HG02852 (cell line): Measurements from ENCODE around the gene TAS2R10.
"Not testable (repeated sequence)": the region's sequence is repeated elsewhere in the genome, so short reads cannot be mapped to it uniquely, and the experiment has no call there.

Experiments
- ATAC-seq: cut with Tn5 transposase; IDR thresholded peaks from one replicate; pipeline ENCODE4 v1.9.1; 2021; ENCODE audit warnings: mild to moderate bottlenecking, moderate library complexity; ENCODE audit not compliant: unreplicated experiment

The TAS2R10 gene, protein sequence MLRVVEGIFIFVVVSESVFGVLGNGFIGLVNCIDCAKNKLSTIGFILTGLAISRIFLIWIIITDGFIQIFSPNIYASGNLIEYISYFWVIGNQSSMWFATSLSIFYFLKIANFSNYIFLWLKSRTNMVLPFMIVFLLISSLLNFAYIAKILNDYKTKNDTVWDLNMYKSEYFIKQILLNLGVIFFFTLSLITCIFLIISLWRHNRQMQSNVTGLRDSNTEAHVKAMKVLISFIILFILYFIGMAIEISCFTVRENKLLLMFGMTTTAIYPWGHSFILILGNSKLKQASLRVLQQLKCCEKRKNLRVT

GRCh38 chr12:10826258-10826657 lies at the start of gene TAS2R10:
TSS of gene TAS2R10 (minus strand) at chr12:10826358. CDS start at chr12:10826269, 89 bp downstream.
- ATAC-seq = no peak

GRCh38 chr12:10873378-10873777 lies 47.2 kb upstream of the TAS2R10 start:
- ATAC-seq = no peak

GRCh38 chr12:10867381-10867780 lies 41.2 kb upstream of the TAS2R10 start:
- no peak for ATAC-seq

DNA sequence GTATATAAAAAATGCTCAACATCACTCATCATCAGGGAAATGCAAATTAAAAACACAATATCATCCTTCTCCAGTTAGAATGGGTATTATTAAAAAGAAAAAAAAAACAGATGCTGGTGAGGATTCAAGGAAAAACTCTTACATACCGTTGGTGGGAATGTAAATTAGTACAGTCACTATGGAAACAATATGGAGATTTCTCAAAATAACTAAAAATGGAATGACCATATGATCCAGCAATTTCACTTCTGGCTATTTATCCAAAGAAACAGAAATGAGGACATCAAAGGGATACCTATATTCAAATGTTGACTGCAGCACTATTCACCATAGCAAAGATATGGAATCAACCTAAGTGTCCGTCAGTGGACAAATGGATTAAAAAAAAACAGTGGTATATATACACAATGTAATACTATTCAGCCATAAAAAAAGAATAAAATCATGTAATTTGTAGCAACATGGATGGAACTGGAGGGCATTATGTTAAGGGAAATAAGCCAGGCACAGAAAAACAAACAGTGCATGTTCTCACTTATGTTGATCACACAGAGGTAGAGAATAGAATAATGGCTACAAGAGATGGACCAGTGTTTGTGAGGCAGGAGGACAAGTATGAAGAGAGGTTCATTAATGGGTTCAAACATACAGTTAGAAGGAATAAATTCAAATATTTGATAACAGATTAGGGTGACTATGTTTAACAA lies 37.5 kb upstream of the TAS2R10 start:
- no peak for ATAC-seq

GRCh38 chr12:10861366-10861765 lies 35.2 kb upstream of the TAS2R10 start:
- no peak for ATAC-seq

DNA sequence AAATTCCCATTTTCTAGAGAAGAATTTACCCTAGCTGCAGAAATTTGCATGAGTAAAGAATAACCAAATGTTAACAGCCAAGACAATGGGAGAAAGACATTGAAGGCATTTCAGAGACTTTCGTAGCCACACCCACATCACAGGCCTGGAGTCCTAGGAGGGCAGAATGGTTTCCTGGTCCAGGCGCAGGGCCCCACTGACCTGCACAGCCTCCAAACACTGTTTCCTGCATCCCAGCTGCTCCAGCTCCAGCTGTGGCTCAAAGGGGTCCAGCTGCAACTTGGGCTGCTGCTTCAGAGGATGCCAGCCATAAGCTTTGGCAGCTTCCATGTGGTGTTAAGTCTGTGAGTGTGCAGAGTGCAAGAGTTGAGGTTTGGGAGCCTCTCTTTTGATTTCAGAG lies 29.6 kb upstream of the TAS2R10 start:
- ATAC-seq = no peak

DNA sequence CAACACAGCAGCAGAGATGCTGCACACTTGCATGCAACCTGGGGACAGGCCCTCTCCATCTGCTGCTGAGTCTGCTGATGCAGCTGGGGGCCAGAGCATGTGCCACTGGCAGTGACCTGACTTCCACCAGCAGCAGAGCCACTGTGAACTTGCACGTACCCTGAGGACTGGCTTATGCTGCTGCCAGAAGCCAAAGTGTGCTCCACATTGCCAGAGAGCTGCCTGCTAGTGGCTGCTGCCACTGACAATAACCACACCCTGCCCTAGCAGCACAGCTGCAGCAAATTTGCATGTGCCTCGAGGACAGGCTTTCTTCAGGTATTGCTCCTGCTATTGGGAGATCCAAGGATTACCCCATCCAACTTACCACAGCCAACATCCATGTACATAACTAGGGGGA lies 27.6 kb upstream of the TAS2R10 start:
- no peak for ATAC-seq

- ATAC-seq = no peak
These were observed 25.2 kb upstream of the TAS2R10 start for GRCh38 chr12:10851243-10851858.

DNA sequence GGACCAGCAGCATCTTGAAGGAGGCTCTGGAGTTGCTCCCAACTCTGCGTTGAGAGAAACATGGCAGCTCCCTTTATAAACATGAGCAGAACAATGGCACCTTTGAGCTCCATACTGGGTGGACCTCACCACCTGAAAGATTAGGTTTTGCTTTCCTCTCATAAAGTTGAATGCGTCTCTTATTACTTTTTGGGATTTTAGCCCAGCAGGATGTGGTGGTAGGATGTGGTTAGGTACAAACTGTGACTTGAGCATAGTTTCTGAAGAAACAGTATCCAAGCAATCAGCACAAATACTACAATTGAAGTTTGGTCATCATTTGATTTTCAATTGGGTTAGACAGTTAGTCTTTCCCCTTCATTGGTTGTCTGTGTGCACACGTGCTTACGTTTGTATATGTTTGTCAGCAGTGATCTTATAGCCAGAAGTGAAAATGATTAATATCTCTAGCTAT lies 23.3 kb upstream of the TAS2R10 start, which contains the start of gene PRR4:
Gene PRR4 (minus strand): TSS at position 51 of the 454 bp plus-strand sequence. CDS start 38 bp downstream, at position 13.
- ATAC-seq = no peak

GRCh38 chr12:10847744-10848143 lies 21.6 kb upstream of the TAS2R10 start:
- no peak for ATAC-seq

DNA sequence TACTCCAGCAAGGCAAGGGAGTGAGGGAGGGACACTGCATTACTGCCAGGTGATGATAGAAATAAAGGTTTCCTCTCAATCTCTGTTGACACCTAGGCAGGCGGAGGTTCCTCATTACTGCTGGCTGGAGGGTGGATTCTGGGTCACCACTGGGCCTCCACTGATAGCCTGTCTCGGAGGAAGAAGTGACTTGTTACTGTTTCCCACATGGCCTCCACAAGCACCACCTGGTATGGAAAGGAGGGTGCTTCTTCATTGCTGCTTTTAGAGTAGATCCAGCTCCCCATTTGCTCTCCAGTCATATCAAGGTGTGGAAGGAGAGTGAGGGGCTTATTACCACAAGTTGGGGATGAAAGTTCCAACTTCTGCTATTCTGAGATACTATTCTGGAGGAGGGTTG lies 16.7 kb upstream of the TAS2R10 start:
- no peak for ATAC-seq

- no peak for ATAC-seq
These were observed 12.3 kb upstream of the TAS2R10 start for GRCh38 chr12:10838461-10838860.

DNA sequence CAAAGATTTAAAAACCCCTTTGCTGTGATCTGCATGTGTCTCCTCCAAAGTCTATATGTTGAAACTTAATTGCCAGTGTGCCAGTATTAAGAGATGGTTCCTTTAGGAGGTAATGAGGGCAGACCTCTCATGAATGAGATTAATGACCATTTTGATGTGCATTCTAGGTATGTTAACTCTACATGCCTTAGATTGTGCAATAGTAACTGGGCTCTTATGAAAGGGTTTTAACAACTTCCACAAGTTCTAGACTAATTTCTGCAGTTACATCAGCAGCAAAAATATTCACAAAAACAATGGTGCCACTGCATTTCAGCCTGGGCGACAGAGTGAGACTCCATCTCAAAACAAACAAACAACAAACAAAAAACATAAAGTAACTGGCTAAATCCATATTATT lies 3.8 kb upstream of the TAS2R10 start:
- no peak for ATAC-seq

DNA sequence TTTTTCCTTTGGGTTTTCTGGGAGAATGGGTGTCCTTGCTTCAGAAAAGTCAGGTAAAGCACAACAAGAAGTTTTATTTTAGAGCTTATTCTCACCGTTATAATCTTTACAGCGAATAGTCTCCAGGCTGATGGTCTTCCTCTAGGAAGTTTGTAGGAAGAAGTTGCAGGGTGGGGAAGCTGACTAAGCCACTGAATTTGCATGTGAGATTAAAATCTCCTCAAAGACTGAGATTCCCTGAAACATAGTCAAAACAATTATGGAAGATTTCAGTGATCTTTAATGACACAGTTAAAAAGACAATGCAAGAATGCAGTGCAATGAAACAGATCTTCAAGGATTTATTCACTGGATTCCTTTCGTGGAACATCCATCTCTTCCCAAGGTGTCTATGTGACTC lies 1.2 kb downstream of the TAS2R10 start:
- ATAC-seq = no peak

DNA sequence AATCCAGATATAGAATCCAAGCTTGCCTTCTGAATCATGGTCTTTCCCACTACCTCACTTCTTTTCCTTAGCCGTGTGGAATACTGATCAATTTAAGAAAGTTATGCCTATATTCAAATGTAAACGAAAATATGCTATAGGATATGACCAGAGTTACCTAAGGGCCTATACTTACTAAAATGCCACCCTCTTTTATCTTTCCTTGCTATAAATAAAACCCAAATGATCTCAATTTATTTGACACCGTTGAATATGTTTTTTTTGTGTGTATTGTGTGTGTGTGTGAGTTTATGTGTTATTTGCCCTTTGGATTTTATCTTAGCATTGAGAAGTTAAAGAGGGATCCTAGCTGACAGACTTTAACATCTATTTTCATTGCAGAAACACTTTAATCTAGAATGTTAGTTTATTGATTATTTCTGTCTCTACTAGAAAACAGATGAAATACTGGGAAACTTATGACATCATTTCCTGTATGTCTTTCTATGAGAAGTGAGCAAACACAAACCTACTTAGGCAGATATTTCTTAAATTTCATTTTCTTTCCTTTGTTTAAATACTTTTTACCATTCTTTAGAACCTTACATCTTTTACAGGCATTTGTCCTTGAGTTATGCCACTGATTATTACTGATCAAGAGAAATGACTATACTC lies 14.1 kb downstream of the TAS2R10 start:
- no peak for ATAC-seq

GRCh38 chr12:10810068-10810467 lies 16.1 kb downstream of the TAS2R10 start, which contains the start of gene TAS2R9:
TSS of gene TAS2R9 (minus strand) at chr12:10810168. CDS start at chr12:10810075, 93 bp downstream.
- no peak for ATAC-seq

DNA sequence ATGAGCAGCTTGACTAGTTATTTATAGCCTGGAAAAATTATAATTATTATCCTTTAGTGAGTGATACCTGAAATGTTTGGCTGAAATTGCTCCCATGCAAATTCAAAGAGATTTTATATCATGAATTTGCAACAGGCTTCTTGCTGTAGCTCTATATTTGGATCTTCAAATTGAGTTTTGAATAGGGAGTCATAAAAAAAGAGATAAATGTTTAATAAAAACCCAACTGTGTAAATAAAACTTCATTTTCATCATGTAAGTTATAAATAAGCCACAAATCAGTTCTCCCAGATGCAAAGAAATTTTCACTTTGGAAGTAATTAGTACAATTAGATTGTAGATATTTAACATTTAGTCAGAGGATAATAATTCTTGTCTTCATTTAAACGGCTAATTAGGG lies 19.0 kb downstream of the TAS2R10 start, which contains the start of gene TAS2R8:
Gene TAS2R8 (minus strand): TSS at position 101 of the 400 bp plus-strand sequence. CDS start 306 bp downstream, outside the sequence.
- no peak for ATAC-seq

DNA sequence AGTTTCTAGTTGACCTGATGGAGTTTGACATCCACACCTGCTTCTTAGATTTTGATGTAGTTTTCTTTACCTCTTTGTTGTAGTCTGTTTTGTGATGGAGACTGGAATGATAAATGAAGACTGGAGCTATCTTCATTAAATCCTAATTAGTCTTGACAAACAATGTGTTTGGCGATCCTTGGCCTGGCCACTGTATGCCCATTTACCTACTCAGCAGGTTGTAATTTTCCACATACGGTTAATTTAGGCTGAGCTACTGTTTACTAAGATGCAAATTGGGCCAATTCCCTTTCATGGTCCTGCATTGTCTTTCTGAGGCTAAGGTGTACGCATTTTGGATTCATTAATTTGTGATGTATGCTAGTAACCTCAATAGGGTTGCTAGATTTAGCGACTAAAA lies 23.6 kb downstream of the TAS2R10 start, which contains the start of gene TAS2R7:
Gene TAS2R7 (minus strand): TSS at position 41 of the 400 bp plus-strand sequence. CDS start 57 bp downstream, outside the sequence.
- no peak for ATAC-seq

GRCh38 chr12:10801741-10802140 lies 24.4 kb downstream of the TAS2R10 start:
- no peak for ATAC-seq

- no peak for ATAC-seq
These were observed 31.9 kb downstream of the TAS2R10 start for GRCh38 chr12:10794222-10794621.

DNA sequence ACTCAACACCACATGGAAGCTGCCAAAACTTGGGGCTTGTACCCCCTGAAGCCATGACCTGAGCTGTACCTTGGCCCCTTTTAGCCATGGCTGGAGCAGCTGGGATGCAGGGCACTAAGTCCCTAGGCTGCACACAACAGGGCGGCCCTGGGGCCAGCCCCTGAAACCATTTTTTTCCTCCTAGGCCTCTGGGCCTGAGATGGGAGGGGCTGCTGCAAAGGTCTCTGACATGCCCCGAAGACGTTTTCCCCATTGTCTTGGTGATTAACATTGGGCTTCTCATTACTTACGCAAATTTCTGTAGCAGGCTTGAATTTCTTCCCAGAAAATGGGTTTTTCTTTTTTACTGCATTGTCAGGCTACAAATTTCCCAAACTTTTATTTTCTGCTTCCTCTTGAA lies 34.4 kb downstream of the TAS2R10 start:
- not testable (repeated sequence) for ATAC-seq
